ENCODE results near the gene CLEC2D. TPM values are rescaled to one million over a fixed set of nuclear protein-coding genes. Genes with fewer than 3 reads are reported as not detected.

Gene CLEC2D
- 3.5 and 5.4 TPM in 2 replicates for total RNA-seq

GRCh38 chr12:9669534-9669933 is at the start of gene CLEC2D:
CLEC2D (plus strand) TSS chr12:9669713; CDS start chr12:9669735, 22 bp downstream.

GRCh38 chr12:9732921-9733461 is 63.5 kb downstream of the CLEC2D start, which contains the start of gene CLECL1:
CLECL1 (minus strand) TSS chr12:9733097.

Small RNA genes within 50 kb of the gene (small RNA-seq; reads per million reads assigned to genes)
- gene AC010186.4 (ENCODE audit: low replicate concordance) (not detected), gene RNU6-700P (ENCODE audit: low replicate concordance) (not detected)

Other genes starting within 250 kb of the CLEC2D start
- not detected in 2 replicates for gene KLRB1, start 61.8 kb upstream of the CLEC2D start, total RNA-seq
- gene CLECL1, start 63.4 kb downstream of the CLEC2D start, total RNA-seq, result not detected in 2 replicates
- gene CD69, start 91.2 kb downstream of the CLEC2D start, total RNA-seq, result 1.9 TPM in 1 of 2 replicates, not detected in the other
- not detected in 2 replicates for gene KLRF1, start 157.8 kb downstream of the CLEC2D start, total RNA-seq
- gene CLEC2B, start 199.6 kb downstream of the CLEC2D start, total RNA-seq, result 21.4 and 26.2 TPM in 2 replicates
- gene KLRF2, start 211.8 kb downstream of the CLEC2D start, total RNA-seq, result not detected in 2 replicates

Measured in placental pericyte (primary cell).